NB4 (cell line): ENCODE measurements around the gene RNF166.

Experiments
- CTCF ChIP-seq: IDR thresholded peaks from one replicate; pipeline ENCODE4 v1.5.1; 2012; ENCODE audit warnings: low read depth, low read length
- MYC ChIP-seq: IDR thresholded peaks from 2 replicates; pipeline ENCODE4 v1.6.1; 2011; ENCODE audit warnings: low read depth, low read length
- POLR2A ChIP-seq: IDR thresholded peaks from 2 replicates; pipeline ENCODE4 v1.6.1; 2011; ENCODE audit warnings: mild to moderate bottlenecking; ENCODE audit not compliant: insufficient read length; ENCODE audit errors: extremely low read depth

GRCh38 chr16:88698646-88699045, 7.6 kb downstream of the RNF166 start:
- no peak for TF ChIP-seq CTCF
- TF ChIP-seq MYC, result no peak
- no peak for TF ChIP-seq POLR2A
